GM08714 (cell line): ENCODE data around the gene SLC2A5.

Experiments
- H3K4me3 ChIP-seq: fragments of 200-500 bp; sonication (Bioruptor generic); 2 replicates; pipeline ENCODE4 v1.5.1; 2014; ENCODE audit warnings: mild to moderate bottlenecking, low read length, inconsistent platforms
- ZNF274 ChIP-seq: IDR thresholded peaks from 2 replicates; pipeline ENCODE4 v1.6.1; 2012; ENCODE audit warnings: mild to moderate bottlenecking, low read depth, low read length

Gene SLC2A5

GRCh38 chr1:9061252-9061960 is 8.0 kb downstream of the SLC2A5 start:
- no peak overlapping the region for H3K4me3 ChIP-seq
- no peak for TF ChIP-seq ZNF274

DNA sequence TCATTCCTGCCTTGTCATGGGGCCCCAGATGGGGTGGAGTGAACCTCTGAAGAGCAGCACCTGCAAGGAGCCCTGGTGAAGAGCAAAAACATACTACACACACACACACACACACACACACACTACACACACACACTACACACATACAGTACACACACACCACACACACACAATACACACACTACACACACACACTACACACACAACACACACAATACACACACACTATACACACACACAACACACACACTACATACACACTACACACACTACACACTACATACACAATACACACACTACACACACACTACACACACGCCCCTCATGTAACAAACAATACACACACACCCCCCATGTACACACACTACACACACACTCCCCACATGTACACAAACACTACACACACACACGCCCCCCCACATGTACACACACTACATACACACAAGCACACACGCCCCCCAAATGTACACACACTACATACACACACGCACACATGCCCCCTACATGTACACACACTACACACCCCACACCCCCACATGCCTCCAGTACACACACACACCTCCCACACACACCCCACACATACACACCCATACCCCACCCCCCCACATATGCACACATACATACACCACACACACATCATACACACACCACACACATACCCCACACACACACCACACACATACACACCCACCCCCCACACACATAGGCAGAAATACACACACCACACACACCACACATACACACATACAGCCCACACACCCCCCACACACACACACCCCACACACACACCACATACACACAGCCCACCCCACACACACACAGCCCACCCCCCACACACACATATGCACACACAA is 9.3 kb downstream of the SLC2A5 start:
- no peak for TF ChIP-seq ZNF274
- no peak overlapping the region for H3K4me3 ChIP-seq

DNA sequence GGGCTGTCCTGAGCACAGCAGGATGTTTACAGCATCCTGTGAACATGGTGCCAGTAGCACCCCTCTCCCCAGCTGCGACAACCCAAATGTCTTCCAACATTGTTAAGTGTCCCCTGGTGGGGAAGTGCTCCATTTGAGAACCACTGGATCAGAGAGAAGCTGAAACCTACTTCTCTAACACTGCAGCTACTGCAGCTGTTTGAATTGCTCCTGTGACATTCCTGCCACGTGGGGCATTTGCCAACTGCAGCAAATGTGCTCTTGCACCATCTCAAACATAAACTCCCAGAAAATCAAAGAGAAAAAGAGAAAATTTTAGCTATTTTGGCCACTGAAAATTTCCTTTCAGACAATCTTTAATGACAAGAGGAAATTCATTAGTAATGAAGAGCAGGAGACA is 11.0 kb downstream of the SLC2A5 start:
- TF ChIP-seq ZNF274 = no peak
- H3K4me3 ChIP-seq = no peak overlapping the region

GRCh38 chr1:9057851-9058250 is 11.6 kb downstream of the SLC2A5 start:
- no peak for TF ChIP-seq ZNF274
- no peak overlapping the region for H3K4me3 ChIP-seq

GRCh38 chr1:9052272-9053049 is 17.0 kb downstream of the SLC2A5 start:
- no peak for TF ChIP-seq ZNF274
- H3K4me3 ChIP-seq = no peak overlapping the region

DNA sequence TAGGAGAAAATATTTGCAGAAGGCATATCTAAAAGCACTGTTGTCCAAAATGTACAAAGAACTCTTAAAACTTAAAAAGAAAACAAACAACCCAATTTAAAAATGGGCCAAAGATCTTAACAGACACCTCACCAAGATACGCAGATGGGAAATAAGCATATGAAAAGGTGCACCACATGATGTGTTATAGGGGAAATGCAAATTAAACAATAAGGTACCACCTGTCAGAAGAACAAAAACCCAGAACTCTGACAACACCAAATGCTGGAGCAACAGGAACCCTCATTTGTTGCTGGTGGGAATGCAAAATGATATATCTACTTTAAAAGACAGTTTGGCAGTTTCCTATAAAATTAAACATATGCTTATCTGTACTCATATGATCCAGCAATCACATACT is 18.1 kb downstream of the SLC2A5 start:
- H3K4me3 ChIP-seq = no peak overlapping the region
- TF ChIP-seq ZNF274 = no peak

DNA sequence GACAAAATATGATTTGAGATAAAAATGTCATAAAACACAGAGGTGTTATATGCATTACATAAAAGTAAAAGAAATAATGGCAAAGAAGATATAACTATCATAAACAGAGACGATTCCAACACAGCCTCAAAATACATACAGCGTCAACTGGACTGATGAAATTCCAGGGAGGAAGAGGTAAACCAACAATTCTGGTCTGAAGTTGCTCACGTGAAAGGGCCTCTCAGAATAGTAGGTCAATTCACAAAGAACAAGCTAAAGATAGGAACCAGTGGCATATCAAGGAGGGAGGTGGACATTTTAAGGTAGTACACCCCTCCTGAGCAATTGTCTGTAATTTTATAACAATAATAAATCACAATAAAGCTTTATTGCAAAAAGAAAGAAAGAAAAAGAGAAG is 18.6 kb downstream of the SLC2A5 start:
- no peak for TF ChIP-seq ZNF274

GRCh38 chr1:9048551-9048950 is 20.9 kb downstream of the SLC2A5 start:
- no peak overlapping the region for H3K4me3 ChIP-seq
- no peak for TF ChIP-seq ZNF274

More for the DNA sequence above, 18.6 kb downstream of the SLC2A5 start:
- H3K4me3 ChIP-seq = no peak overlapping the region

GRCh38 chr1:9047019-9047418 is 22.4 kb downstream of the SLC2A5 start:
- TF ChIP-seq ZNF274 = no peak
- no peak overlapping the region for H3K4me3 ChIP-seq

- TF ChIP-seq ZNF274 = no peak
- H3K4me3 ChIP-seq = no peak overlapping the region
Measured at GRCh38 chr1:9045861-9046510, 23.4 kb downstream of the SLC2A5 start.

DNA sequence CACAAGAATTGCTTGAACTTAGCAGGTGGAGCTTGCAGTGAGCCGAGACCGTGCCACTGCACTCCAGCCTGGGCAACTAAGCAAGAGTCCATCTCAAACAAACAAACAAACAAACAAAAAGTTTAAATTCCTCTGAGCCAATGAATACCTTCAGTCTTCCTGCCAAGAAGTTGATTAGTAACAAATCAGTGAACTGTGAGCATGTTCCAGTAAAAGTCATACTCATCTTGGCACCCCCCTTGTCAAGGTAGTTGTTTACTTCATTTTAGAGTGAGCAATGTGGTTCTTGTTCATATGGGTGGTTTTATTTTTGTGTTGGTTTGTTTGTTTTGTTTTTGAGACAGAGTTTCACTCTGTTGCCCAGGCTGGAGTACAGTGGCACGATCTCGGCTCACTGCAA is 25.2 kb downstream of the SLC2A5 start:
- no peak for TF ChIP-seq ZNF274
- no peak overlapping the region for H3K4me3 ChIP-seq

DNA sequence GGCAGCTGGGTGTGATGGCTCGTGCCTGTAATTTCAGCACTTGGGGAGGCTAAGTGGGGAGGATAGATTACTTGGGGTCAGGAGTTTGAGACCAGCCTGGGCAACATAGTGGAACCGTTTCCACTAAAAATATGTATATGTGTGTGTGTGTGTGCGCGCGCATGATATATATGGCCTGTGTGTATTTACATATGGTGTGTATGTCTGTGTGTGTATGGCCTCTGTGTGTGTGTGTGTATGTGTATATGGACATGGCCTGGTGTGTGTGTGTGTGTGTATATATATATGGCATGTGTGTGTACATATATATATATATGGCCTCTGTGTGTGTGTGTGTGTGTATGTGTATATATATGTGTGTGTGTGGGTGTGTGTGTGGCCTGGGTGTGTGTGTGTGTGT is 27.2 kb downstream of the SLC2A5 start:
- no peak overlapping the region for H3K4me3 ChIP-seq
- no peak for TF ChIP-seq ZNF274

DNA sequence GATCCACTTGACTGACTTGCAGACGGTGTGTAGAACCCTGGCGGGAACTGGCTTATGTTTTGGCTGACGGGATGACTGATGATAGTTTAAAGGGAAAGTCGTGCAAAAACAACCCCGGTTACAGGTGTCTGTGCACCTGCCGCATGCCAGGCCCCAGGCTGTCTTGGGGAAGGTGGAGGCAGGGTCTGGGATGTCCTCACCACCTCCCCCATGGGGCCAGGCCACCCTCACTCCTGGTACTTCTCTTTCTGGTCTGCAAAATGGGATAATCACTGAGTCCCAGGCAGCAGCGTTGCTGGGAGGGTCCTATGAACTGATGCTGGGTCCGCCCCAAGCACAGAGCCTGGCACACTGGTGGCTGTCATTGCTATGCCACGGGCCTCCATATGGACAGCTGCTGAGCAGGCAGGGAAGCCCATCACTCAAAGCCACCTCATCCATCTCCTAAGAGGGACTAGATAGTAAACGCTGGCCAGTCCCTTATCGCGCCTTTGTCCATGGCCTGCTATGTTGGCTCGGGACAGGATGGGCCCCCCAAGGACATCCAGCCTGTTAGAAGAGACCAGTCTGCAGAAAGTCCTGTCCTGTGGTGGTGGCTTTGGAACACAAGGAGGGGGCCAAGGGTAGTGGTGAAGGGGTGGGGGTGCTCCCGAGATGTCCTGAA is 28.2 kb downstream of the SLC2A5 start:
- no peak overlapping the region for H3K4me3 ChIP-seq
- no peak for TF ChIP-seq ZNF274

DNA sequence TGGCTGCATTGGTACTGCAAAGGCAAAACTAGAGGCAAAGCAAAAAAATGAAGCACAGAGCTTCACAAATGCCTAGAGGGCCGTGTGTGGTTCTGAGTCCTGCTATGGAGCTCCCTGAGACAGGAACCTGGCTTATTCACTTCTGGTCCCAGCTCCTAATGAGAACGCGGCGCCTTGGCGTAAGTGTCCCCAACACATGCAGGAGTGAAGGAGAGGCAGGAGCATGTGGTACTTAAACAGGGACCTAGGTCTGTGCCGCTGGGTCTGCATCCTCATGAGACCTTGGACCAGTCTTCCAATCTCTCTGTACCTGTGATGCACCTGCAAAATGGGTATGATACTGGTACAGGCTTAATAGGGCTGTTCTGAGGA is 28.8 kb downstream of the SLC2A5 start:
- TF ChIP-seq ZNF274 = no peak
- no peak overlapping the region for H3K4me3 ChIP-seq
